ENCODE measurements around the gene SPECC1.
"Not testable (repeated sequence)": the region's sequence is repeated elsewhere in the genome, so short reads cannot be mapped to it uniquely, and the experiment has no call there.

Gene SPECC1

DNA sequence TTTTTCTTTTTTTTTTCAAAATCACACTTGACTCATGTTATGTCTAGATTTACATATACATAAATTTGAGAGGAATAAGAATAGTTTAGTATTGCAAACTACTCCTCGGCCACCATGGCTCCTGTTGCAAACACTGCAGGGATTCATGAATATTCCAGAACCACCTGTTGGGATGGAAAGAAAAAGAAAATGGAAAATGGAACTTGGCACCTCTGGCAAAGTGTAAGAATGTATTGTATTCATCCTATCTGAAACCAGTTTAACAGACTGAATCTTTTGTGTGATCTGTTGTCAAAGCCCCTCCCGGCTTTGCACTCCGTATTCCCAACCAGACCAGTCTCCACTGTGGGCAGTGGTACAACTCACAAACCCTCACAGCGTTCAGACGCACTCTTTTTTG is 124.4 kb downstream of the SPECC1 start:
- DNase-seq = no peak

DNA sequence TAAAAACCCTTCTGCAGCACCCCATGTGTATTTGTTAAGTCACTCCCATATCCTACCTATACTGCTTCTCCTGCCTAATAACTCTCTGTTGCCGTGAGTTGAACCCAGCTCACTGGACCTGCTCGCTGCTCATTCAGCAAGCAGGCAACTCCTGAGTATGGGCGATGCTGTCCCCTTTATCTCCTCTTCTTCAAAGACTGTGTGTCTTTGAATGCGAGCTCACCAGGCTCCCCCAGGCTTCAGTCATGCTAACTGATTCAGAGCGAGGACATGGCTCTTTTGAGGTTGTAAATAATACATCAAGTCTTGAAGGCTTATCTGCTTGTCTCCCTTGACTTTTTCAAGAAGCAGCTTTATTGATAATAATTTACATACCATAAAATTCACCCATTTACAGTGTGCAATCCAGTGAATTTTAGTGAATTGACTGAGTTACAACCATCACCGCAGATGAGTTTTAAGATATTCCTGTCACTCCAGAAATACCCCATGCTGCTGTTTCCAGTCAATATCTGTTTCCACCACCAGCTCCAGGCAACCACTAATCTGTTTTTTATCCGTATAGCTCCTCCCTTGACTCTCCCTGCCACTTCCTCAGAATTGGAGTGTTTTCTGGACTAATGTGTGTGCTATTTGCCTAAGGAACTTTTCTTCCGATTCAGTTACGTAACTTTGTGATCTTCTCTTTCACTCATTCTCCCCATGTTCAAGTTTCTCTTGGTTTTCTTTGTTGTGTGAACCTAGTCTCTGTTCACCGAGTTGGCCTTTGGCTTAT is 132.2 kb downstream of the SPECC1 start:
- DNase-seq = no peak

GRCh38 chr17:20142268-20142667 is 133.1 kb downstream of the SPECC1 start:
- DNase-seq = no peak

GRCh38 chr17:20143740-20144139 is 134.6 kb downstream of the SPECC1 start:
- DNase-seq = no peak

DNA sequence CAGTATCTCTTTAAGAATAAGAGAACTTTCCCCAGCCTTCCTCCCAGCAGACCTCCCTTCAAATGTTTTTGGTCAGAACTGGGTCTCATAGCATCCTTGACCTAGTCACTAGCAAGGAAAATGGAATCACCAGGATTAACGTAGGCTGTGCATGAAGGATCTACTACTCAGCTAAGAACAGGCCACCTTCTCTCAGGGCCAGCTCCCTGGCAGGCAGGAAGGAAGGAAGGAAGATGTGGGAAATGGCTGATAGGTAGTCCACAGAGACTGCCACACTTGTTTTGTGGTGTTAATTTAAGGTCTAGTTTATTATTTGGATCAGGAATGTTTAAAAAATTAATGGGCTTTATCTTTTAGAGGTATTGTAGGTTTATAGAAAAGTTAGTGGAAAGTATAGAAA is 136.4 kb downstream of the SPECC1 start:
- DNase-seq = no peak

DNA sequence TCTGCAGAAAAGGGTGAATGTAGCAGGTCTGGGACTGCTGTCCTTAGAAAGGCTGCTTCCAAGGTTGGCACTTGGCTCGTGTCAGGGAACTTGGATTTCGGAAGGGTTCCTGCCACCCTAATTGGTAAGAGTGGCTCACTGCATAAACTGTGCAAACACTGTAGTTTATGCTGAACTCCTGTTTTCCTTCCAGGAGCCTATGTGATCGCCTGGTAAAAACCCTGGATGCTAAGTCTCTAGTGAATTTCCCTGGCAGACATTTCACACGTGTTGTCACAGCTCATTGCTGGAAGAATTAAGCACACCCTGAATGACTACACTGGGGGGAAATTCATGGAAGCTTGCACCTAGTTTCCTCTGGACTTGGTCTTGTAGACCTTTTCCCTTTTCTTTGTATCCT is 140.1 kb downstream of the SPECC1 start:
- DNase-seq = no peak

- no peak for DNase-seq
Observed at GRCh38 chr17:20151174-20151573, 142.0 kb downstream of the SPECC1 start.

DNA sequence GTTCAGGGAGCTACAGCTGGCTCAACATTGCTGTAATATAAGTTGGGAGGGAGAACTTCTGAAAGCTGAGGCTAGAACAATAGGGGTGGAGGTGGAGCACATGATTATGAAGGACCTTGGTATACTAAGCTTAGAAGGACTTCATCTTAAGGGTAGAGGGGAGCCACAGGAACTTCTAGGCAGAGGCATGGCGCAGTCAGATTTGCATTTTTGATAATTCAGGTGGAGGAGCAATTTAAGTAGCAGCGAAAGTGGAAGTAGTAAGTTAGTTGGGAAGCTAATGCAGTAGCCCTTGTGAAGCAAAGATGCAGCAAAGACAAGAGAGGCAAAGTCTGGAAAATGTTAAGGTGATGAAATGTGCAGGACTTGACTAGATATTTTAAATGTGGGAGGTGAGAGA is 144.1 kb downstream of the SPECC1 start:
- DNase-seq = no peak

- DNase-seq = no peak
Observed at GRCh38 chr17:20154286-20155000, 145.3 kb downstream of the SPECC1 start.

DNA sequence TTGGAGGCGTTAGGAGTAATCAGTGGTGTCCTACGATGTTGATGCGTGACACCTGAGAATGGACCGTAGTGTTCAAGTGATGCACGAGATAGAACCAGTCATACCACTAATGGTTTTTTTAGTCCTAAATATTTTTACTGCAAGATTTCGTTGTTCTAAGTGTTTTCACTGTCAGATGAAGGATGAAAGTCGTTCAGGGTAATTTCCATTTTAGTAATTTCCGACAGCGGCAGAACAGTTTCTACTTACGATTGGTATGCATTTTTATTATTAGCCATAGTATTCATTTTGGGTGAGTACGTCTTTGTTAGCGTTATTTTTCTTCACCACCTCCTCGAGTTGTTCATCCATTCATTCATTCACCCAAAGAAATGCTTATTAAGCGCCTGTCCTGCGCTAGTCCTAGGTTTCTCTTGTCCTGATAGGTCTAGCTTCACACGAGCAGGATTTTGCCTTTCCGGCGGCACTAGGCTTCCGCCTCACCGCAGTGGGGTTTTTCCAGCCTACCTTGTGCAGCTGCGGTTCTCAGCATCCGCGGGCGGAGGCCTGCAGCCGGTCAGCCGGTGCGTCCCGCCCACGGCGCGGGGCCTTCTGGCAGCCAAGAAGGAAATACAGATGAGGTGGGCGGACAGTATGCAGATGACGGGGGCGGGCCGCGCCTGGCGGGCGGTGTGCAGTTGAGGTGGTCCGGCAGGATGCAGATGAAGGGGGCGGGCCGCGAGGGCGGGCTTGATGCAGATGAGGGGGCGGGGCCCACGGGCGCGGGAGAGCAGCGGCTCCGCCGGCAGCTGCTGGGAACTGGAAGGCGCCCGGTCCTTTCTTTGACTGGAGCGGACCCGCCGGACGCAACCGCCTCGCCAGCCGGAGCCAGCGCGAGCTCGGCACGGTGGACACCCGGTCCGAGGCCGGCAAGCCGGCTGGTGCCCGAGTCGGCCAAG is 146.4 kb downstream of the SPECC1 start:
- peak; percentile 87 for DNase-seq

DNA sequence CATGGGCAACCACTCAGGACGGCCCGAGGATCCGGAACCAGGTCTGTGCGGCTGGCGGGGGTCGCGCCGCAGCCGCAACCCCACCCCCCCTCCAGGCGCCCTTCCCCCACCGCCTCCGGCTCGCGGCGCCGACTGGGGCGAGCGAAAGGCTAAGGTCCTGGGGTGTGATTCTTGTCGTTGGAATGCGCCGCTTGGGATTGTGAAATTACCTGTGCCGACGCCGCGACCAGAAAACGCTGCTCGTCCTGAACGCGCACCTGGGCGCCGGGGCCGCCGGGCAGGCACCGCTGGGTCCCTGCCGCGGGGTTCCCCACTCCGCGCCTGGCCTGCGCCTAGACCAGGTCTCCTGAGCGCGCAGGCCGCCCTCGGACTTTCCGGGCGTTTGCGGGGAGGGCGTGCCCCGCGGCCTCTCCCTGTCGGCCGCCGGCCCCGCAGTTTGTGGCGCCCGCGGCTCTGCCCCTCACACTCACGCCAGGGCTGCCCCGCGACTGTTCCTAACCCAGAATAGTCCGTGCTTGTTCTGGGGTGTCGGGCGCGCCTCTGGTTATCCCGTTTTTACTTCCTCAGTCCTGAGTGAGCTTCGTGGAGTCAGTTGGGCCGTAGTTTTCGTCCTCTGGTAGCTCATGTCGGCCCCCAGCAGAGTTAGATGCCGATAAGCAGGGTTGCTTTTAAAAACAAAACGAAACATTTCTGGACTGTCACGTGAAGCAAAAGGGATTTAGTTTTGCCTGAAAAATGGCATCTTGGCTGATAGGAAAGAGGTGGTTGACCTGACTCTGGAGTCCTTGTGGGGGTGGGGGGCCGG is 147.2 kb downstream of the SPECC1 start:
- no peak for DNase-seq

GRCh38 chr17:20157001-20157310 is 147.8 kb downstream of the SPECC1 start:
- DNase-seq = no peak

DNA sequence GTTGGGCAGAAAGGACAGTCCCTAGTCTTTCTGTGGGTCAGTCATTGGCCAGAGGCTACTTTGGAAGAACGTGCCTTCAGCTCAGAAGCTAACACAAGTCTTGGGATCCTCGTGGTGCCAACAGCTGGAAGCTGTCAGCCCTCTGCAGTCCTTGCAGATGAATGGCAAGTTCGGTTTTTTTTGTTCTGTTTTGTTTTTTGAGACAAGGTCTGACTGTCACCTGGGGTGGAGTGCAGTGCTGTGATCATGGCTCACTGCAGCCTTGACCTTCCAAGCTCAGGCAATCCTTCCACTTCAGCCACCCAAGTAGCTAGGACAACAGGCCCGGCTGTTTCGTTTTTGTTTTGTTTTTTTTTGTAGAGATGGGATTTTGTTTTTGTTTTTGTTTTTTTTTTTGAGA is 149.4 kb downstream of the SPECC1 start:
- DNase-seq = no peak

DNA sequence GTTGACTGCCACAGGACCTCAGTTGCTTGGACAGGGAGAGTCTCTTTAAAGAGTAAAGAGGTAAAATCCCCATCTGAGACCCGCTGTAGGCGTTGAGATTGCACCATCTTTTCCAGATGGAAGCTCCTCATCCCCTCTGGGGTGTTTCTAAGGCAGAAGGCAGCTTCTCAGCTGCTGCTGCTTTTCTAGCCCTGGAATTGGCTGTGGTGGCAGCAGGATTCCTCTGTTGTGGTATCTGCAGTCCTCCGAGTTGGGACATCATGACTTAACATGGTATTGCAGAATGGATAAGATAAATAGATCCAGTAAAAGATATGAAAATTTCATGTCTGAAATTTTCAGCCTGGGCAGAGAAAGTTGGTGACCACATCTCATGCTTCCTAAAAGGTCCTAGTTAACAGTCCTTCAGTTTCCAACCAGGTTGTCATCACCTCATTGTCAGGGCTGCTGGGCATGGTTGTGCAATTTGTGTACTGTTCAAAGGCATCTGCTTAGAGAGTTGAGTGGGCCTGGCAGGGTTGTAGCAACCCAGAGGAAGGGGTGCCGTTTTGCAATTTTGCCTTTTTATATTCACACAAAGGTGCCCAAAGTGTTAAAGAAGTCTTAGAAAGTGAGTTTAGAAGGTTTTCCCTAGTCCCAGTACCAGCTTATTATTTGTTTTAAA is 150.4 kb downstream of the SPECC1 start:
- DNase-seq = no peak

GRCh38 chr17:20165516-20165915 is 156.4 kb downstream of the SPECC1 start:
- not testable (repeated sequence) for DNase-seq

DNA sequence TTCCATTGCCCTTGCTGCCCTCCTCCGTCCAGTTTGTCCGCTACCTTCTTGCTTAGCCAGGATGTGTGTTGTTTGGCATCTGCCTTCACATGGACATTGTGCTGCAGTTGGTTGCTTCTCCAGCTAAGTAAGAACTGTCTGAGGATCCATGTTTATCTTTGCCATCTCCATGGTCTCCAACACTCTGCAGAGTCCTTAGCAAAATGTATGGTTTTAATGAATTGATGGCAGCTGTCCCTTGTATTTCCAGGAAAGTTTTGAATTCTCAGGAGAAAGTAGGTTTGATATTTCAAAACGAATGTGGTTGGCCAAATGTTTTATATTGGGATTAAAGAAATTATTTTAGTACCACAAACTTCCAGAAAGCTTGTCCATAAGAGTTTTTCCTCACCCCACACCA is 160.9 kb downstream of the SPECC1 start:
- DNase-seq = no peak

- DNase-seq = no peak
Observed at GRCh38 chr17:20171741-20172365, 162.7 kb downstream of the SPECC1 start.

DNA sequence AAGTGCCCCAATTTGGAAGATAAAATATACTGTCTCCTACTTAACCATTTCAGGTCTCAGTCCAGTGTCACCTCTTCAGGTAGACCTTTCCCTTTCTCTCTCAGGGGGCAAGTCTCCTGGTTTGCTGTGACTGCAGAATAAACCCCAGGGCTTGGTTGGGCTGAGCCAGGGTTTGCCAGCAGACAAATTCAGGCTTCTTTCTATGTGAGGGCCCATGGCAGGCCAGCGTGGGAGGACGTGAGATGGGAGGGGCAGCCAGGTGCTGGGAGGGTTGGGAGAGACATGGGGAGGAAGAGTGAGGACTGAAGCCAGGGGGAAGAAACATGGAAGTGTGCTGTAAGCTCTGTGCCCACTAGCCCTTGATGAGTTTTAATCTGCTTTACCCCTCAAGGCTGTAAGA is 163.2 kb downstream of the SPECC1 start:
- no peak for DNase-seq

GRCh38 chr17:20173091-20173490 is 163.9 kb downstream of the SPECC1 start:
- no peak for DNase-seq

GRCh38 chr17:20174588-20175265 is 165.6 kb downstream of the SPECC1 start:
- no peak for DNase-seq

DNA sequence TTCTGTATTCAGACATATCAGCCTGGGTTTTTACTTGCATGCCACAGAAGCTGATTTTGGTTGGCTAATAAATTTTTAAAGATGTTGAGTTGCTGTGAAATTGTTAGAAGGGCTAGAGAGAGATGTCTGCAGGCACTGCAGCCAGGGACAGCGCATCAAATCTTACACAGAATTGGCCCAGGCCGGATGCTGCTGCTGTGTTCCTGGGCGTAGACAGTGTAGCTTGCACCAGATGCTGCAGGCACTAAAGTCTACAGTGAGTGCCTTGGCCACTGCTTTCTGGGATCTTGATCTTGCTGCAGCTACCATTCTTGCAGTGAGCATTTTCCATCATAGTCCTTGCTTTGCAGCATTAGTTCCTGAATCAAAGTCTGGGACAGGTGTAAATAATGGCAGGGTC is 169.9 kb downstream of the SPECC1 start:
- no peak for DNase-seq
